Activated CD4-positive, CD25-positive, alpha-beta regulatory T cell treated with anti-CD3 and anti-CD28 coated beads, Interleukin-2, amount 50 U/mL, for 16 hours (primary cell): Measurements from ENCODE around the gene ARHGAP10.

Source experiments
- DNase-seq: peaks from one replicate; pipeline ENCODE4 v3.0.0-alpha.2; 2020; ENCODE audit warnings: low read depth, low spot score

Gene ARHGAP10

DNA sequence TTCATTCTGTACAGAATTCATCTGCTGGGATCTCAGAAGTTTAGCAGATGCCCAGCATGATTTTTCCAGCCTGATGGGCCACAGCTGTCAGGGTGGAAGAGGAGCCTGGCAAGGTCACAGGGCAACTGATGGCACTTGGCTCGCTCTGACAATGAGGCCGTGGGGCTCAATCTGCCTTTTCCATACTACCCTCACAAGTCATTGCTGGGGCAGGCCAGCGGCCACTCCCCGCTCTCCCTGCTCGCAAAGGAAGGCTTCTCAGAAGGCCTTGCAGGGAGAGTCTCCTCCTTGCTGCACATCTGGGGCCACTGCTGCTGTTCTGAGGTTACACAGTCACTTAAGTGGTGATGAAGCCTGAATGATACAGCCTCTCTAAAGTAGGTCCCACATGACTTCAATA lies 361.2 kb downstream of the ARHGAP10 start:
- no peak for DNase-seq

GRCh38 chr4:148094149-148094548 lies 362.3 kb downstream of the ARHGAP10 start:
- DNase-seq, result no peak

- no peak for DNase-seq
These were observed 363.5 kb downstream of the ARHGAP10 start for GRCh38 chr4:148095346-148095923.

DNA sequence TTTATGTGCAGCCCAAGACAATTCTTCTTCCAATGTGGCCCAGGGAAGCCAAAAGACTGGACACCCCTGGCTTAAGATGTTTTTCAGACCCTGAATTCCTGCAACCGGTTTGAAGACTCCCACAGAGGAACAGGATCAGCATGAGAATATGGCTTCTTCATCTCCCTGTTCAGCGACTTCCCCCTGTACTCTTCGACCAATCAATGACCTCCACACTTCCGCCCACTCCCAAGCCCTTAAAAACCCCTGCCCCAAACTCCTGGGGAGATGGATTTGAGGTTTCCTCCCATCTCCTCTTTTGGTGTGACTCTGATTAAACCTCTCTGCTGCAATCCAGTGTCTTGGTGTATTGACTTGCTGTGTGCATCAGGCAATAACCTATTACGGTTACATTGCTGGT lies 365.9 kb downstream of the ARHGAP10 start:
- no peak for DNase-seq

DNA sequence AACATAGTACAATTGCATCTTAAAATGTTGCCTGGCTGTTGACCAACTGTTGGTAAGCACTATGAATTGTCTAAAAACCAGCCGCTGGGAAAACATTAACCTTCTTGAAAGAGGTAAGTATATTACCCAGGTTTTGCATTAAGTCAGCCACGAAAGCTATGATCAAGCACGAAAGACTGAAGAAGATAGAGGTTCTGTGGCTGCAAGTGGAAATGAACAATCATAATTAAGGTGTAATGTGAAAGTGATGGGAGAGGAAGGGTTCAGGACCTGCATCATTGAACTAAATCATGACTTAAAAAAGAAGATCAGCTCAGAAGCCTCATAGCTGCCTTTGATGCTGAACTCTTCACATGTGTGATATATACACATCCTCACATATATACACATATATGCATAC lies 369.3 kb downstream of the ARHGAP10 start:
- DNase-seq, result no peak

DNA sequence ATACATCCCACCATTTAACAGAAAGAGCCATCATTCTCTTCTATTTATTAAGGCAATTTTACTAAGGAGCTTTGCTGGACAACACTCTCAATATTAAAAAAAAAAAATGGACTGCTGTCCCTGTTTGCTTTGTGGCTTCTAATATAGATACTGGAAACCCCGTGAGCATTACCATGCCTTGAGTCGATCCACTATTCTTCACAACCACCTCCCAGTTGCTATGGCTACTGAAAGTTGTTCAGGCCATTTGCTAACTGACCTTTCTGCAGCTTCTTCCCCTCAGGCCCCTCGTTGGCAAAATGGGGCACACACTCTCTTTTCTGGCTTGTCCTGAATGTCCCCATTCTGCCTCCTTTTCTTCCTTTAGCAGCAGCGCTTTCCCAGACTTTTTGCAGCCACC lies 369.9 kb downstream of the ARHGAP10 start:
- no peak for DNase-seq

DNA sequence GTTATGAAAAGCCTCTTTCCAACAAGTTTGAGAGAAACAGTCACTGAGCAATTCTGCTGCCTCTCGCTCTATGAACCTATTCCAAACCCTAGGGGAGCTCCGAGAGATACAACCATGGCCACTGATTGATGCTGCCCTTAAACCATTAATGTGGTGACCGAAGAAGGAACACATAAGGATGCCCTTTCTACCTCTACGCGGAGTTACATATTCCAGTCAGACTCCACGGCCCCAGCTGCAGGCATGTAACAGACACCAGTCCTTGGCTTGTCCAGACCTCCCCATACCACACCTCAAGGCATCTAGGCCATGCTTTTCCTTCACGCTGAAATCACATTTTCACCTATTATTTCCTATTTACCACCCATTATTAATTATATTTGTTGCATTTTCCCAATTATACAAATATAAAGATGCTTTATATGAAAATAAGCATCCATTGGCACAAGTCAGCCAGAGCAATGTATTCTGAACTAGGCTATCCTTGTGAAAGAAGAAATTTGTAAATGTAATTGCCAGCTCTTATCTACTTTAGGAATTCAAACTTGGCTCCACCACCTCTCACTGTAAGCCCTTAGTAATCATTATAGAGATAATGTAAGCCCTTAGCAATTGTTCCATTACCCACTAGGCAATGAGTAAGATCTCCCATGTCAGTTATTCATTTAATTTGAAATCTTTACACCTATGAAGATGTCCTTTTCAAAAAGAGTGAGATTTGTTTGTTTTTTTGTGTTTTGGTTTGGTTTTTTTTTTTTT lies 371.9 kb downstream of the ARHGAP10 start:
- no peak for DNase-seq

- DNase-seq, result no peak
These were observed 376.9 kb downstream of the ARHGAP10 start for GRCh38 chr4:148108766-148109165.

DNA sequence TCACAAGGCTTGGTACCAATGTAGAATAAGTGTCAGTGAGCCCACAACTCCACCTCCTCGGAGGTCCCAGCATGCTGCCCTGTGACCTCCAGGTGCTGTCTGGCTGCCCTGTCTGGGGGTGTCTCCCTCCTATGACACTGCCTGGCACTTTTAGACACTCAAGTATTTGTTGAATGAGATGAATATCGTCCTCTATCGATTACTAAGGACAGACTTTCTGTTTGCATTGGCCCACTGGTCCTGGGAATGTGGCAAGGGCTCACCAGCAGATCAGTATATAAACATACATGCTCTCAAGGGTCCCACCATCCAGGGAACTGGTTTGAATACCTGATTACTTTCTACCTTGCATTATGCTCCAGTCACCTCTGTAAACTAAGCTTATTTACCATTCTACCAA lies 377.3 kb downstream of the ARHGAP10 start:
- DNase-seq, result no peak

DNA sequence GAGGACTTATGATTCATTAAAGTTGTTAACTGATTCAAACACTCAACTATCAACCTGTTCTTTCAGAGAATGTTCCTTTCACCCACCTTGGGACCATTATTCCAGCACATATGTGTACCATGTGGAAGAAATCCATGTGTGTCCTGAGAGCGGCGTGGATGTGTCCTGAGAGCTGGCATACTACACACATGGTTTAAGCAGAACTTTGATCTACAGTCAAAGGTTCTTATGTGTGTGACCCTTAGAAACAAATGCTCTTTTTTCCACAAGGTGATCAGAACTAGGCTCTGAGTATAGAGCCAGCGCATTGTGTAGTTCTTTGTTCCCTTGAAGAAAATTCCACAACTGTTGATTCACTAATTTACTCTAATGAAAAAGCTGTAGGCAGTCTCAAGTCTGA lies 378.3 kb downstream of the ARHGAP10 start:
- no peak for DNase-seq

DNA sequence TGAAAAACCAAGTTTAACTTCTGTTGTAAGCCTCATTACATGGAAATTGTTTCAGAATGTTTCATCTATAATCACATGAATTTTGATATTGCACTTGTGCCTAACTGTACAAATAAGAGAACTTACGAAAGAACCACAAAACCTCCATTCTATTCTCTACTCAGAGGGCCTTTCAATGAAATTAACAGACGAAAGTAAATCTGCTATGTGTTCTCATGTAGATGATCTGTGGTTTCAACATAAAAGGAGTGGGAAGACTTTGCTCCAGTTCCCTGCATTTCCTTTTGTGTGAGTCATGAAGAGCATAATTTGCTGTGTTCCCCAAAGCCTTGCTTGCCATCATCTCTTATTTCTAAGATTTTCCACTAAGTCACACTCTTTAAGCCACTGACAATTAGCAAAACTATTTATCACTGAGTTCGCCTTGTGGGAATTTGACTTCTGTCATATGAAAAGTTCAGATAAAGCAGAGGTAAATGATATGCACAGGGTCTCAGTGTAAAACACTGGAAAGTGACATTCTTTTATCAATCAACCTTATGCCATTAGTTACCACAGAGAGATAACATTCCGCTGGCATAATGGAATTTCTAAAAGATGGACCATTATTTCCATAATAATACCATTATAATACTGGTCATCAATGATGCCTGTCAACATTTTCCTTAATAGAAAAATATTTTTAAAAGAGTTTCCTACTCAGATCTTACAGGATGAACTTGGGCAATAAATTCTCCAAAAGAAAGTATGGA lies 380.5 kb downstream of the ARHGAP10 start:
- no peak for DNase-seq

DNA sequence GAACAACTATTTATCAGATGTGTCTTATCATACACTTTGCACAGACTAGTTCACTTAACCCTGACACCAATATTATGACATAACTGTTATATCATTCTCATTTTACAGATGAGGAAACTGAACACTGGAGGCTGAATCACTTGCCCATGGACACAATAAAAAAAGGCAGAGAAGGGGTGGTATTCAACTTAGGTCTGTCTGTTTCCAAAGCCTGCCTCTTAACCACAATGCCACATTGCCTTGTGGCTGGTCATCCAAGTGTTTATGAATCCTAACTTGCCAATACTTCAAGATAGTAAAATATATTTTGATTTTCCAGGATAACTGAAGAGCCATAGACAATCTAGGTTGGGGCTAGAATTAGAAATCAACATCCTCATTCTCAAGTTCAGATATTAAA lies 382.5 kb downstream of the ARHGAP10 start:
- DNase-seq, result no peak

GRCh38 chr4:148116264-148116663 lies 384.4 kb downstream of the ARHGAP10 start:
- DNase-seq, result no peak

DNA sequence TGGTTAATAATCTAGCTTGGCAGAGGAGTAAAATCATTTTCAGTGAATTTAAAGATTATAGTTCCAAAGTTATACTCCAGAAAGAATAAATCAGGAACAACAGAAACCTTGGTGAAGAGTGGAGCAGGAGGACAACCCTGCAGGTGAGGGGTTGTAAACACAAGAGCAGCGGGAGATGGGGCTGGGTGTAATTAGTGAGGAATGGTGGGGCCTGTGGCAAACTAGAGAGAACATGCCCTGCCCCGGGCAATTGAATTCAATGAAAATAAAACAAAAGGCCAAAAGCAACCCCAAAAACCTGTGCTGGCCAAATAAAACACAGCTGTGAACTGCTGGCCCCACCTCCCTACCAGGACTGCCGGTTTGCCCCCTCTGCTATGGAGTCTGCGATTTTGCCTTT lies 385.1 kb downstream of the ARHGAP10 start:
- no peak for DNase-seq

DNA sequence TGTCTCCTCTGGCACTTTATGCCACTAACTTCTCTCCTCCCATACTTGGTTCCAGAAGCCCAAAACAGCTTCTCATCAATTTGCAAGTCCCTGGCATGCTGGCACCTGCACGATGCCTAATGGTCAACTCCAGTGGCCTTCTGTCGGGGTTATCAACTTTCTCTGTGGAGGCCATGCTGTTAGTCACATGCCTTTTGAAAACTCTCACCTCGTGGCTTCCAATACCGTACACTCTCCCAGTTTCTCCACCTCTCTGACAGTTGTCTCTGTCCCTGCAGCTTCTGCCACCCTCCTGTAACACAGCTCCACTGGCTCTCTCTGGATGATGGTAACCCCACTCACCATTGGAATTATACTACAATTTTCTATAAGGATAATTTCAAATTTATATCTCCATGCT lies 386.3 kb downstream of the ARHGAP10 start:
- no peak for DNase-seq

DNA sequence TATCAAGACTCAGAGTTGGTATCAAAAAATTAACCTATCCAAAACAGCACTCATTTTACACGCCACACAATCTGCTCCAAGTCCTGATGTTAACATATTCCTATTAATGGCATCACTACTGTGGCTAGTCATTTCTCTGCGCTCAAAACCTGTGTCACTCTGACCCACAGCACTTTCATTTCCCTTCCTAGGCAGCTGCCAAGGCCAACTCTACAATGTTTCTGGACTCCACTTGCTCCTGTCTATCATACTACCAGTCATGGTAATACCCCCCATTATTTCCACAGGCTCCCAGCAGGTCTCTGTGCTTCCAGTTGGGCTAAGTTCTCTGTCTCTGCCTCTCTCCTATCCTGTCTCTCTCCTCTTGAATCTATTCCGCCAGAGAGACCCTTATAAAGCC lies 386.7 kb downstream of the ARHGAP10 start:
- no peak for DNase-seq

- no peak for DNase-seq
These were observed 388.3 kb downstream of the ARHGAP10 start for GRCh38 chr4:148120216-148120615.
